Thyroid gland (tissue), 4 donors: ENCODE results near the gene TRAF3IP3.

Source experiments
- CTCF ChIP-seq, 6 experiments: fragments of 200-600 bp in 3 of 6; fragments of 450-650 bp in 3 of 6; sonication (generic) in 3 of 6; IDR thresholded peaks; one replicate each; pipeline ENCODE4 v1.5.1; 2016 to 2019; ENCODE audit warnings: antibody characterized with exemption in 6 of 6, mild to moderate bottlenecking in 2 of 6, inconsistent platforms in 1 of 6, moderate library complexity in 1 of 6
- POLR2A ChIP-seq, 2 donors: fragments of 450-650 bp; IDR thresholded peaks; one replicate each; pipeline ENCODE4 v1.6.1; 2017; ENCODE audit warnings: antibody characterized with exemption in 2 of 2, mild to moderate bottlenecking in 2 of 2, moderate library complexity in 1 of 2

DNA sequence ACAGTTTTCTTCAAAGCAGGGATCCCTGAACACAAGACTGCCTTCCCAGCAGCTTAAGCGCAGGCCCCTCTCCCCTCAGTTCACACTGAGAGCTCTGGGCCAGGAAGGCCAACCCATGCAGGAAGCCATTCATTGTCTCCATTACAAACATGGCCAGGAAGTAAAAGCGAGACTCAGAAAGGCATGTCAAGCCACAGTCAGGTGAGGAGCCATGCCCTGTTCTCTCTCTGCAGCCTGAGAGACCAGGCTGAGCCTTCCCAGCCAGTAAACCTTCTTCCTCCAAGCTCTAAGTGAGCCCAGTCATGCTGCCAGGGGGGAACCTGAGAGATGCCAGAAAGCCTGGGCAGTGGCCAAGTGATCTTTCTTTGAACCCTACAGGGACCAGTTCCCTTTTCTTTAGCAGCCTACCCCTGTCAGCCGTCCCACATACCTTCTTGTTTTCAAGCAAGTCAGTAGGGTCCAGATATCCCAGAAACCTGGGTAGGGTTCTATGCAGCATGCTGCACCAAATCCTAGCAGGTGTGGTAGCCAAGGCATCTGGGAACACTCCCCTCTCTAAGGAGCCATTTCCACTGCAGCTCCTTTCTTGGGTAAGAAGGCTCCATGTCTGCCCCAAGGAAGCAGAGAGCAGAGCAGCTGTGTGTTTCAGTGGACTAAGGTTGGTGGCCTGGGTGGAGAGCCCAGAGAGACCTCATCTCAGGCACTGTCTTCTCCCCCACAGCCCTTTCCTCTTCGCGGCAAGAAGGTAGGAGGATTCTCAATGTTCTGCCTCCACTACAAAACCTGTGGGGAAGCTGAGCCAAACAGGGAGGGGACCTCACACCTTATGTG lies 977 bp downstream of the TRAF3IP3 start:
- TF ChIP-seq CTCF (IDR thresholded peaks at IDR 0.05) (no peak), POLR2A (IDR thresholded peaks at IDR 0.05) (no peak)
